Measurements from ENCODE around the gene PCDHGB6.
"Not testable (repeated sequence)": the region's sequence is repeated elsewhere in the genome, so short reads cannot be mapped to it uniquely, and the experiment has no call there.

PCDHGB6 gene

GRCh38 chr5:141407790-141408505, at the start of gene PCDHGB6:
TSS of gene PCDHGB6 (plus strand) at chr5:141408021. CDS start at chr5:141408203, 182 bp downstream.
- peak within 1 kb of the TSS; percentile 53 for H3K4me3 ChIP-seq (ENCODE audit: low read depth, low read length)

- H3K4me3 ChIP-seq (ENCODE audit: low read depth, low read length): no peak within 1 kb of the TSS
These were observed 47.9 kb upstream of the PCDHGB6 start, which contains the start of gene PCDHGB2 for GRCh38 chr5:141359790-141360426. TSS of gene PCDHGB2 (plus strand) at chr5:141359994. CDS start at chr5:141360136, 142 bp downstream.

GRCh38 chr5:141360685-141361084, 47.1 kb upstream of the PCDHGB6 start:
- no peak overlapping the region for H3K4me3 ChIP-seq (ENCODE audit: low read depth, low read length)

GRCh38 chr5:141362719-141363118, 45.1 kb upstream of the PCDHGB6 start:
- no peak overlapping the region for H3K4me3 ChIP-seq (ENCODE audit: low read depth, low read length)

- no peak within 1 kb of the TSS for H3K4me3 ChIP-seq (ENCODE audit: low read depth, low read length)
These were observed 43.7 kb upstream of the PCDHGB6 start, which contains the start of gene PCDHGA5 for GRCh38 chr5:141363952-141364660. TSS of gene PCDHGA5 (plus strand) at chr5:141364162. CDS start at chr5:141364331, 169 bp downstream.

- no peak overlapping the region for H3K4me3 ChIP-seq (ENCODE audit: low read depth, low read length)
These were observed 41.6 kb upstream of the PCDHGB6 start for GRCh38 chr5:141366016-141366896.

GRCh38 chr5:141369994-141370848, 37.6 kb upstream of the PCDHGB6 start, which contains the start of gene PCDHGB3:
TSS of gene PCDHGB3 (plus strand) at chr5:141370242. CDS start at chr5:141370395, 153 bp downstream.
- no peak within 1 kb of the TSS for H3K4me3 ChIP-seq (ENCODE audit: low read depth, low read length)

- no peak overlapping the region for H3K4me3 ChIP-seq (ENCODE audit: low read depth, low read length)
These were observed 36.0 kb upstream of the PCDHGB6 start for GRCh38 chr5:141371572-141372475.

- H3K4me3 ChIP-seq (ENCODE audit: low read depth, low read length): no peak within 1 kb of the TSS
These were observed 34.0 kb upstream of the PCDHGB6 start, which contains the start of gene PCDHGA6 for GRCh38 chr5:141373673-141374317. TSS of gene PCDHGA6 (plus strand) at chr5:141373891. CDS start at chr5:141374084, 193 bp downstream.

- no peak overlapping the region for H3K4me3 ChIP-seq (ENCODE audit: low read depth, low read length)
These were observed 33.2 kb upstream of the PCDHGB6 start for GRCh38 chr5:141374627-141375026.

- H3K4me3 ChIP-seq (ENCODE audit: low read depth, low read length): not testable (repeated sequence)
These were observed 32.2 kb upstream of the PCDHGB6 start for GRCh38 chr5:141375444-141376155.

GRCh38 chr5:141382469-141383294, 25.1 kb upstream of the PCDHGB6 start, which contains the start of gene PCDHGA7:
TSS of gene PCDHGA7 (plus strand) at chr5:141382742. CDS start at chr5:141382900, 158 bp downstream.
- no peak within 1 kb of the TSS for H3K4me3 ChIP-seq (ENCODE audit: low read depth, low read length)

- no peak overlapping the region for H3K4me3 ChIP-seq (ENCODE audit: low read depth, low read length)
These were observed 24.5 kb upstream of the PCDHGB6 start for GRCh38 chr5:141383345-141383744.

GRCh38 chr5:141384471-141385267, 23.2 kb upstream of the PCDHGB6 start:
- H3K4me3 ChIP-seq (ENCODE audit: low read depth, low read length): no peak overlapping the region

- peak within 1 kb of the TSS; percentile 25 for H3K4me3 ChIP-seq (ENCODE audit: low read depth, low read length)
These were observed 20.1 kb upstream of the PCDHGB6 start, which contains the start of gene PCDHGB4 for GRCh38 chr5:141387557-141388311. TSS of gene PCDHGB4 (plus strand) at chr5:141387698. CDS start at chr5:141387885, 187 bp downstream.
